ENCODE data around the gene DAB2IP.

The DAB2IP gene

GRCh38 chr9:121748727-121749423, 97.4 kb downstream of the DAB2IP start:
- no peak for DNase-seq

GRCh38 chr9:121749614-121750013, 98.2 kb downstream of the DAB2IP start:
- DNase-seq = no peak

- no peak for DNase-seq
Observed at GRCh38 chr9:121750259-121750714, 98.9 kb downstream of the DAB2IP start.

DNA sequence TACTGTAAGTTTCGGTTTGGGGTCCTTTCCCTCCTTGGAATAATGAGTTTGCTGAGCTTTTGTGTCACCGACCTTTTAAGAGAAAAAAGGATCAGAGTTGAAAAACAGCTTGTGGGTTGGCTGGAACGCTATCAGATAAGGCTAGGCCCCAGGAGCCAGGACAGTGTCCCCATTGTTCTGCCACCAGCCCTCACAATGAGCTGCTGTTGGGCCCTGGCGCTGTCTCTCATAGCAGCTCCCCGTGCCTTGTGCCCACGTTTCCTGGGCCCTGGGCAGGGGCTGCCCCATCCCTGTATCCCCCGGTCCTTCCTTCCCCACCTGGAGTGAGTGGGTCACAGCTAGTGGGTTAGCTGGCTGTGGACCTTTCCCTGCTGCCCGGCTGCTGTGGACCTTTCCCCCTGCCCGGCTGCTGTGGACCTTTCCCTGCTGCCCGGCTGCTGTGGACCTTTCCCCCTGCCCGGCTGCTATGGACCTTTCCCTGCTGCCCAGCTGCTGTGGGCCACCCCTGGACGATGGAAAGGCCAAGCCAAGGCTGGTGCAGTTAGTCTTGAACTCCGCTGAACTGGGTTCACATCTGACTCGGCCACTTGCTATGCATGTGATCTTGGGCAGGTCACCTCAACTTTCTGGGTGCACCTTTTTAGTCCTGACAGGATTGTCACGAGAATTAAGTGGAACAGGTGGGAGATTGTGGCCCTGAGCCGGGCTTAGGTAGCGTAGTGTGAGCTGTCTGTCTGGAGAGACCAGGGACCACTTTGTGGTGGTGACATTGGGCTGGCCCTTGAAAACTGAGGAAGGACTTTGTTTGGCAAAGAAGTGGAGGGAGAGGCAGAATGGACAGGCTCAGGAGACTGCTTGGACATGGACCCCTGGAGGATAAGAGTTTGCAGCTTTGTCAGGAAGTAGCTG, 99.5 kb downstream of the DAB2IP start:
- no peak for DNase-seq

GRCh38 chr9:121751686-121752445, 100.4 kb downstream of the DAB2IP start:
- no peak for DNase-seq

DNA sequence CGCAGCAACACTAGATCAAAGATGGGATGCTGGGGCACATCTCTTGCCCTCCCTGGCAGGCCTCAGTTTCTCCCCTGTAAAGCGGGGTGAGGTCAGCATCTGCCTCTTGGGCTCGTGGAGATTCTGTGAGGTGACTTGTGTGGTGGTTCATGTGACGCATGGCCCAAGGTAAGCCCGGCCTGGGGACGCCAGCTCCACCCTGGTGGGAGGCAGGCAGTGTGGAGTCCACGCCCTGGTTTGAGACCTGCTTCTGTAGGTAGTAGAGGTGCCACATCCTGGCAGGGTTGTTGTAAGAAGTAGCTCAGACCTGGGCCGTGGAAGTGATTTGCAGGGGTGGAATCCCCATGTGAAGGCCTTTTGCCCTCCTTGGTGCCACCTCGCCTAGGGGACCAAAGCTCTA, 101.5 kb downstream of the DAB2IP start:
- DNase-seq = no peak

DNA sequence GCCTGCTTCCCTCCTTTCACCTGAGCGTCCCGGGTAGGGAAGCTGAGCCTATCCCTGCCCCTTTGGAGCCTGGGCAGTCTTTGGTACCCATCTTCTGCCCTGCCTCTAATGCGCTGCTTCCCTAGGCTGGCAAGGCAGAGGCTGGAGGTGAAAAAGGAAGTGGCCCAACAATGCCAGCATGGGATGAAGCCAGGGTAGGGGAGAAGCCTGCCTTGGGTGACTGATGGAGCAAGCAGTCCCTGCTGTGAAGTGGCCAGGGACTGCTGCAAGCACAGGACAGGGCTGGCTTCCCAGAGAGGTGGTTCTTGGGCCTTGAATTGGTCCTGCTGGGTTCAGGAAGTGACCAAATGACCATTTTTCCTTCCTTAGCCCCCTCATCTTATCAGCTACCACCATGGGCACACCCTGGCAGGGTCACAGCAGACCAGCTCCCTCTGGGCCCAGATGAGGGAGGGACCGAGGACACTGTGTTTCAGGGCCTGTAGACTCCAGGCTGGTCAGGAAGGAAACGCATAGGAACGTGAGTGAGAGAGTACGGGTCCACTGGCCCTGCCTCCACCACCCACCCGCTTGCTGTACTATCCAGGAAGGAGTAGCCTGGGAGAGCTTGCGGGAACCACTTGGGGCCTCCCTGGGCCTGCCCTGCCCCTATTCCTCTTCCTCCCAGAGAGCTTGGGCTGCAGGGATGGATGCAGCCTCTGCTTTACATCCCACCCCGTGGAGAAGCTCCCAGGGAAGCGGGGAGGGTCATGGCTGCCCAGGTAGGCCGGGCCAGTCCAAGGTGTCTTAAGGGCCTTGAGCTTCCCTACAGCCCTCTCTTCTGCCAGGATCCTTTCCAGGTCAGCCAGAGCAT, 102.6 kb downstream of the DAB2IP start:
- DNase-seq = no peak

DNA sequence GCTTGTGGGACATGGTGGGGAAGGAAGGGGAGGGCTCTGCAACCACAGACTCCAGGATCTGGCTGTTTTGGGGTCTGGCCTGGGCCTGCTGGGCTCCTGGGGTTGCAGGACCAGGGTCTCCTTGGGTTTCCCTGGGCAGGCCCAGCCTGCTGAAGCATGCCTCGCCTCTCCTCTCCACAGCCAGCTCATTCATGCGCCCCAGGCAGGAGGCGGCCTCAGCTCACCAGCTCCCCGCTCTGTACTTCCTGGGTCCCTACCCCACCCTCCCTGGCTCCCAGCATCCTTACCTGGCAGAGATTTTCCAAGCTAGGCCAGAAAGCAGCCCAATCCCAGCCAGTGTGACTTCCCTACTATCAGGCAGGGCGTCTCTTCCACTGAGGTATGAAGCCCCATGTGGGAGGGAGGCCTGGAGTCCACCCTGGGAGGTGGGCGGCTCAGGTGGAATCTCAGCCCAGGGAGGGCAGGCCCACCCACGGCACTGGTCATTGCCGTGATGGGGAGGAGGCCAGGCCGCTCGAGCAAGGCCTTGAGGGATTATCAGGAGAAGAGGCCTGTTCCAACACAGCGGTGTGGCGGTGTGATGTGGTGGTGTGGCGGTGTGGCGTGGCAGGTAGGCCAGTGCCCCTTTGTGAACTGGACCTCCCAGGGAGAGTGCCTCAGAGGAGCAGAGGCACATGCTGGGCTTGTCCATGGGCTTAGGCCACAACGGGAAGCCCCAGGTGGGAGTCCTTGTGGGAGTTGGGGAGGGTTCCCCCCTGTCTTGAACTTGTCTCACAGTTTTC, 103.4 kb downstream of the DAB2IP start:
- DNase-seq = no peak

- DNase-seq = no peak
Observed at GRCh38 chr9:121755581-121755980, 104.1 kb downstream of the DAB2IP start.

- no peak for DNase-seq
Observed at GRCh38 chr9:121756474-121757280, 105.2 kb downstream of the DAB2IP start.

- DNase-seq = no peak
Observed at GRCh38 chr9:121757281-121757585, 105.8 kb downstream of the DAB2IP start.

DNA sequence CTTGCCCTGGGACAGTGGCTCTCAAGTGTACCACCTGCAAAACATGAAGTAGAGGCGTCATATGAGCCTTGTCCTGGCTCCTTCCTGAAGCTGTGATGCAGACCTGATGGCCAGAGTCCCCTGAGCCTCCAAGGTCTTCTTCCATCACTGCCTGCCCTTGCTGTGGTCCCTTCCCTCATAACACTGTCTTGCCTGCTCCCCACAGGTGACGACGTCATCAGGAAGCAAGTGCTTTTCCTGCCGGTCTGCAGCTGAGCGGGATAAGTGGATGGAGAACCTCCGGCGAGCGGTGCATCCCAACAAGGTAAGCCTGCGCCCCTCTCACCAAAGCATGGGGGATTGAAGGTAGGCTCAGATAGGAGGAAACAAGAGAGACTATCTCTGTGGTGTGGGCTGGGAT, 107.3 kb downstream of the DAB2IP start:
- no peak for DNase-seq

- no peak for DNase-seq
Observed at GRCh38 chr9:121759996-121760395, 108.6 kb downstream of the DAB2IP start.

DNA sequence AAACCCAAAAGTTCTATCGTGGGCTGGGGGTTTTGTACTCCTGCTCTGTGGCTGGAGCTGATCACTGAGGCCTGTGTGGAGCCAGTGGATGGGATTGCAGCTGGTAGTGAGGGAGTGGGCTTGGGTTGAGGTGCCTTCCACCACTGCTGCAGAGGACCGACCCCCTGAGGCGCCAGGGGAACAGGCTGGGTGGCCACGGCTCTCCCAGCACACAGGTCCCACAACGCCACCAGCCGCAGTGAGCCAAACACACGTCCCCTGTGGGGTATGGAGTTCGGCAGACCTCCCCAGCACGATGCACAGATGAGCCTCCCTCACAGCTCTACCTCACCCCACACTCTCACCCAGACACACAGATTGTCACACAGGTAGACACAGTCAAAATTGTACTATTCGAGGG, 109.1 kb downstream of the DAB2IP start:
- no peak for DNase-seq

DNA sequence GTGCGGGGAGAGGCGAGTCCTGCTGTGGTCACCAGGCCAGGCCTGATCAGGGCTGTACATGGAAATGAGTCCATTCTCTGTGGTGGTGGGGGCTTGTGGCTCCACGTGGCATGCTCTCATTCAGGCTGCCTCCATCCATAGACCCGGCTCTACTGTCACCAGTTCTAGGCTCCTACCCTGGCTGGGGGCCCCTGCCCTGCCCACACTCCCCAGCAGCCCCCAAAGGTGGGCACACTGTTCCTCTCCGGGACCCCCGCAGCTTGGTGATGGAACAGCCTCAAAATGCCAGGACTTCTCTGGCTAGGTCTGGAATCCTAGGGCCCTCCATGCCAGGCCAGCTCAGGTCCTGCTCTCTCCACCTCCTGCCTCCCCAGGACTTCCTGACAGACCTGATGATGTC, 111.7 kb downstream of the DAB2IP start:
- no peak for DNase-seq

DNA sequence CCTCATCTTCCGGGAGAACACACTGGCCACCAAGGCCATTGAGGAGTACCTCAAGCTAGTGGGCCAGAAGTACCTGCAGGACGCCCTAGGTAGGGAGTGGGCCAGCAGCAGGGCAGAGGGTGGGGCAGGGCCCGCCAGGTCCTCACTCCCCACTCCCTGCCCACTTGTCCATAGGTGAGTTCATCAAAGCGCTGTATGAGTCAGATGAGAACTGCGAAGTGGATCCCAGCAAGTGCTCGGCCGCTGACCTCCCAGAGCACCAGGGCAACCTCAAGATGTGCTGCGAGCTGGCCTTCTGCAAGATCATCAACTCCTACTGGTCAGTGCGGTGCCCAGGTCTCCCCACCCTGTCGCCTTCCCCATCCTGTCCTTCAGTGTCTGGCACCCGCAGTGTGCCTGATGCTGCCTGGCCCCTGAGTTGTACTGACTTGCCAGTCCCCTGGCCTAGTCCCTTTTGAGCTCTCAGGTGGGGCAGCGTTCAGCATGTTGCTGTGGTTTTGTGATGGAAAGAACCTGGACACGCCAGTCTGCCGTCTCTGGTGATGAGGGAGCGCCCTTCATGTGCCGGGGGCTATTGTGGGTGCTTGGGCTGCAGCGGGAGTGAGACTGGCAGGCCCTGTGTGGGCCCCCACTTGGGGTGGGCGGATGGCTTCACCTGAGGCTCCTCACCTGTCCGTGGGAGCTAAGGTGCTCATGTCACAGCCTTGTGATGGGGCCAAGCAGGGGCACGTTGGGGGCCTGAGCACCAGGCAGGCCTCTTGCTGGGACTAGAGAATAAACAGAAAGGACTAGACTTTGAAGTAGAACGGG, 112.3 kb downstream of the DAB2IP start:
- DNase-seq = no peak

DNA sequence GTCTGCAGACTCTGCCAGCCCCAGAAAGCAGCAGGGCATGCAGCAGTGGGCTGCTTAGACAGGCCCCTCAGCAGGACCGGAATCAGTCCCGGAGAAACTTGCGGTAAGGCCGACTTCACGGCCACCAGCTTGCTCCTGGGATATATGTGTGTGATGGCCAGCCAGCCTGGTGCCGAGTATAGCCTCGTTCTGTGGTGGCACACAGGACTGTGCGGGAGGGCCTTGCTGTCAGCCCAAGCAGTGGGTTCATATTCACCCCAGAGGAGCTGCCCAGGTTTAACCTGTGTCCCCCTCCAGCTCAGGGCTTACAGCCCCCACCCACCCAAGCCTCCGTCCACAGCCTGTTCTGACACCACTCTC, 112.9 kb downstream of the DAB2IP start:
- DNase-seq = no peak

- DNase-seq = no peak
Observed at GRCh38 chr9:121765021-121765950, 113.9 kb downstream of the DAB2IP start.

Data from NCI-H1048 (cell line).